DOHH2 (cell line): ENCODE measurements around the gene SRRD.

Source experiments
- CTCF ChIP-seq: fragments of 200-600 bp; sonication (generic); IDR thresholded peaks from one replicate; pipeline ENCODE4 v1.5.1; 2014; ENCODE audit warnings: antibody characterized with exemption, mild to moderate bottlenecking, low read depth, low read length; ENCODE audit not compliant: poor library complexity, severe bottlenecking
- EZH2phosphoT487 ChIP-seq: fragments of 200-600 bp; sonication (generic); IDR thresholded peaks from 2 replicates; pipeline ENCODE4 v1.6.1; 2017; ENCODE audit warnings: borderline replicate concordance, mild to moderate bottlenecking, antibody characterized with exemption, low read length, moderate library complexity, mixed read lengths

DNA sequence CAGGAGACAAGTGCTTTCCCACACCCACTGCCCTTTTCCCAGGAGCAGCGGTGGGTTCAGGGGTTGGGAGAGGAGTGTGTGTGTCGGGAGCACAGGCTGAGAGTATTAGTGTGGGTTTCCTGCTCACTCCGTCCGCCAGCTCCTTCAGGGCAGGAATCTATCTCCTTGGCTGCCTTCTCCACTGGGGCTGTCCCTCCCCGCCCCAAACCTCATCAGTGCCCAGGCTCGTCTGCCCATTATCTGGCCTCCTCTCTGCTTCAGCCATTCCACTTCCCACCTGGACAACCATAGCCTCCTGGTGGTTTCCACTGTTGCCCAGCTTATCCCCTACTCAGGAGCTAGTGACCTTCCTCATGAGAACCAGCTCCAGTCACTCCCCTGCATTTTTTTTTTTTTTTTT lies 34.7 kb upstream of the SRRD start:
- TF ChIP-seq CTCF (no peak), EZH2phosphoT487 (no peak)
